Stimulated activated CD4-positive, alpha-beta T cell treated with anti-CD3 and anti-CD28 coated beads, Interleukin-1b, Interleukin-23, amount 100 ng/mL, for 4 hours (primary cell): ENCODE results near the gene SRSF6.
"Not testable (repeated sequence)": the region's sequence is repeated elsewhere in the genome, so short reads cannot be mapped to it uniquely, and the experiment has no call there.

Experiments used
- DNase-seq, 2 donors: peaks; one replicate each; pipeline ENCODE4 v3.0.0-alpha.2; 2020; ENCODE audit warnings: low read depth in 2 of 2

The SRSF6 gene

GRCh38 chr20:43473381-43473704, 15.6 kb downstream of the SRSF6 start:
- DNase-seq: no peak

DNA sequence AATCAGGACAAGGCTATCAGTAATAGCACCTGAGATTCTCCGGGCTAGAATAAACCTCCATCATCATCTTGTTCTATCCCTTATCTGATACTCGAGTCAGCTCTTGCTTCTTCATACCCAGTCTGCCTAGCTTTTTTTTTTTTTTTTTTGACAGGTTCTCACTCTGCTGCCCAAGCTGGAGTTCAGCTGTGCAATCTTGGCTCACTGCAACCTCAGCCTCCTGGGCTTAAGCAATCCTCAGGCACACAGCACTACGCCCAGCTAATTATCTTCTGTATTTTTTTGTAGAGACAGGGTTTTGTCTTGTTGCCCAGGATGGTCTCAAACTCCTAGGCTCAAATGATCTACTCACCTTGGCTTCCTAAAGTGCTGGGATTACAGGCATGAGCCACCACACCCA, 19.5 kb downstream of the SRSF6 start:
- DNase-seq: no peak

- no peak for DNase-seq
These were observed 19.9 kb downstream of the SRSF6 start for GRCh38 chr20:43477619-43478018.

- no peak for DNase-seq
These were observed 32.3 kb downstream of the SRSF6 start for GRCh38 chr20:43490038-43490437.

GRCh38 chr20:43492101-43492500, 34.4 kb downstream of the SRSF6 start:
- DNase-seq: no peak

- no peak for DNase-seq
These were observed 37.7 kb downstream of the SRSF6 start for GRCh38 chr20:43495388-43495787.

GRCh38 chr20:43502021-43502420, 44.3 kb downstream of the SRSF6 start:
- DNase-seq: not testable (repeated sequence)

DNA sequence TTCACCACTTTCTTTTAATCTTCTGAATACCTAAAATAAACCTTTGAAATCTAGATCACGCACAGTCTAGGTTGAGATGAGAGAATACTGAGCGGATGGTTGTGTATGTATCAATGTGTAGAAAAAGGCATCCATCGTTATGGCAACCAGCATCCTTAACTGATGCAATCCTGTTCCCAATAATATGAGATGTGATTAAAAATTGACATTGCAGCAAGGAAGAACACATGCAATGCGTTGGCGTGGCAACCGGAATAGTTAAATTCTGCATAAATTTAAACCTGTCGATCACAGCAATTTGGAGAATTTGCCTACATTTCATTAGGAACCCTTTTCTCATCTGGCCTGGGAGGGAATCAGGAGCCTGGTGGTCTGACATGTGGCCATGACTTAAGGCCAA, 48.5 kb downstream of the SRSF6 start:
- no peak for DNase-seq

- DNase-seq: peak in 1 of 2 donors; percentile 7
These were observed 49.7 kb downstream of the SRSF6 start, which contains the start of gene L3MBTL1 for GRCh38 chr20:43507150-43508080. Gene L3MBTL1 (plus strand): TSS chr20:43507697. CDS start chr20:43513504, 5,807 bp downstream.

GRCh38 chr20:43508106-43508505, 50.4 kb downstream of the SRSF6 start:
- no peak for DNase-seq

GRCh38 chr20:43508604-43509040, 50.9 kb downstream of the SRSF6 start:
- DNase-seq: no peak

GRCh38 chr20:43511879-43512278, 54.2 kb downstream of the SRSF6 start:
- no peak for DNase-seq

DNA sequence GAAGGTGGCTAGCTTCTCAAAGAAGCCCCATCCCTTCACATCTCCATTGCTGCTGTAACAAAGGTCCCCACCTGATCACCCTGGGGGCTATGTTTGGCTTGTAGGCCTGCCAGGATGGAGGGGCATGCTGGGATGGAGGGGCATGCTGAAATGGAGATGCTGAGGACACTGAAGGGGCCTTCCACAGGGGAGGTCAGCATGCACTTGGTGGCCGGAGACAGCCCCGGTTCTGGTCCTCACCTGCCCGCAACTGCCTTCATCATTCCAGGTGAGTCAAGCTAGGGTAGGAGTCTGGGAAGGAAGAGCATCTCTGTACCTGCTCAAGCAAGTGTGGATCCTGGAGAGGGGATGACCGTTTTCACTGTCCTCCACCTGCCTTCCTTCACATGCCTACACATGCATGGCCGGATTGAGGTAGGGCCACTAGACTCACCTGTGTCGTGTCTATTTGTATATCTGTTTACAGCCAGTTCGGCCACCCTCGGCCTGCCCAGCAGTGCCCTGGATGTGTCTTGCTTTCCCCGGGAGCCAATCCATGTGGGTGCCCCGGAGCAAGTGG, 55.8 kb downstream of the SRSF6 start:
- DNase-seq: no peak
